Astrocyte of the cerebellum (primary cell): ENCODE measurements around the gene NFIA.

ENCODE experiments used
- DNase-seq: peaks from one replicate; pipeline ENCODE4 v3.0.0-alpha.2; 2011; ENCODE audit warnings: low read depth
- H3K4me3 ChIP-seq: 2 replicates; pipeline ENCODE4 v1.5.1; 2011; ENCODE audit warnings: mild to moderate bottlenecking, low read depth, low read length, moderate library complexity
- CTCF ChIP-seq: IDR thresholded peaks from 2 replicates; pipeline ENCODE4 v1.5.1; 2012; ENCODE audit warnings: low read length, low read depth, moderate library complexity, mild to moderate bottlenecking; ENCODE audit errors: missing control alignments
- in situ Hi-C: cut with HindIII; loops from 2 replicates; pipeline ENCODE4 v1.10.0; 2017; ENCODE audit warnings: low sequenced_read_pairs

Gene NFIA

DNA sequence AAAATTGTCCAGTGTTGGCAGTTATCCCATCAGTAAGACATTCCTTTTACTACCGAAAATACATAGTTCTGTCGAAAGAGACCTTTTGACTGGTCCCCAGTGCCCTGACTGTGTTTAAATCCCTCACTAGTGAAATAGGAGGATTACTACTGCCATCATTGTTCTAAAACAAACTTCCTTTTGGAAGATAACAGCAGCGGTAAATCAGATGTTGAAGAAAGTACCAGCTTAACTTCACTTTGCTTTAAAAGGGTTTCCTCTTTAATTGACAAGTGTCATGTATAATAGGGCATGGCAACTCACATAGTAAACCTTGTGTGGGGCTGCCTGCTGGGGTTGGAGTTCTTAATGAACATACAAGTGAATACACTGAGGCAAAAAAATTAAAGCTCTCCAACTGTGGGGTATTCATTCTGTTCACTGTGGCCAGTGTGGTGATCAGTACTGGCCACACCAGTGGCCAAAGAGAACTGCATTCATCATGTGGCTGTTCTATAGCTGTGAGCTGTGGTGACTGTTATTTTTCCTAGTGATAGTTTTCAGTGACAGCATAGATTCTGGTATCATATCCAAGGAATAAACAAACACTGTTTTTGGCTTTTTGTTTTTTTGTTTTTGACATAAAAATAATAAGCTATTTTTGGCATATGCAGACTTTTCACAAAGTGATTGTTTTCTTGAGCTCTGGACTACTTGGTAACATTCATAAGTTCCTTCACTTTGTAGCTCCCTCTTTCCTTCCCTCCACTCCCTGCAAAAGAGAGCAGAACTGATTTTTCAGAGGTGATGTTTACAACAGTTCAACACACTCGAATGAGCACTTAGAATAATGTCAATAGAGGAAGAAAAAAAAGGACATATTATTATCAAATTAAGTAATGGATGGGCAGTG is 74.5 kb downstream of the NFIA start:
- in situ Hi-C loops: no loop called here
- DNase-seq: no peak
- no peak for TF ChIP-seq CTCF
- H3K4me3 ChIP-seq: no peak overlapping the region

DNA sequence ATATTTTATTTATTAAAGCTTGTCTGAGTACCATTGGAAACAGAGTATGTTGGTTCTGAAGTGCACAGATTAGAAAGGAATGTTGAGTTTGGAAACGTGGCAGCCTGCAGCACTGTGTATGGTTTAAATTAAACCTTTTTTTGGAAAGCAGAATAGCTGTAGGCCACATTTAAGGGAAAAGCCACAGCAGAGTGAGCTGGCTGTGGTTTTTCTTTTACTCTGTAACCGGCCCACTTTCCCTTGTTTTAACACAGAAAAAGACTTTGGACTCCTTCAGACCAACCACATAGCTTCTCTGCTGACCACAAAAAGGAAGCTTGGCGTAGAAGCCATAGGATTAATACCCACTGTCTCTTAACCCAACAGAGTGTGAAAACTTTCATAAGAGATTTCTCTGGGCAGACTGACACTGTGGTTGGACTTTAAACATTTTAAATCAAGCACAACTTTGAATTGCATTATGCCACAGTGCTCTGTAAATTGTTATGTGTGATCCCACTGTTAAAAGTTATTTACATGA is 75.2 kb downstream of the NFIA start:
- TF ChIP-seq CTCF: no peak
- peak; percentile 96 for DNase-seq
- no peak overlapping the region for H3K4me3 ChIP-seq
- in situ Hi-C loops: no loop called here

- in situ Hi-C loops: no loop called here
- no peak for DNase-seq
- TF ChIP-seq CTCF: no peak
Measured at GRCh38 chr1:61158591-61158990, 76.2 kb downstream of the NFIA start.

GRCh38 chr1:61160526-61160925 is 78.2 kb downstream of the NFIA start:
- in situ Hi-C loops: no loop called here
- DNase-seq: no peak
- TF ChIP-seq CTCF: no peak
- no peak overlapping the region for H3K4me3 ChIP-seq

More at GRCh38 chr1:61158591-61158990, 76.2 kb downstream of the NFIA start:
- H3K4me3 ChIP-seq: no peak overlapping the region

DNA sequence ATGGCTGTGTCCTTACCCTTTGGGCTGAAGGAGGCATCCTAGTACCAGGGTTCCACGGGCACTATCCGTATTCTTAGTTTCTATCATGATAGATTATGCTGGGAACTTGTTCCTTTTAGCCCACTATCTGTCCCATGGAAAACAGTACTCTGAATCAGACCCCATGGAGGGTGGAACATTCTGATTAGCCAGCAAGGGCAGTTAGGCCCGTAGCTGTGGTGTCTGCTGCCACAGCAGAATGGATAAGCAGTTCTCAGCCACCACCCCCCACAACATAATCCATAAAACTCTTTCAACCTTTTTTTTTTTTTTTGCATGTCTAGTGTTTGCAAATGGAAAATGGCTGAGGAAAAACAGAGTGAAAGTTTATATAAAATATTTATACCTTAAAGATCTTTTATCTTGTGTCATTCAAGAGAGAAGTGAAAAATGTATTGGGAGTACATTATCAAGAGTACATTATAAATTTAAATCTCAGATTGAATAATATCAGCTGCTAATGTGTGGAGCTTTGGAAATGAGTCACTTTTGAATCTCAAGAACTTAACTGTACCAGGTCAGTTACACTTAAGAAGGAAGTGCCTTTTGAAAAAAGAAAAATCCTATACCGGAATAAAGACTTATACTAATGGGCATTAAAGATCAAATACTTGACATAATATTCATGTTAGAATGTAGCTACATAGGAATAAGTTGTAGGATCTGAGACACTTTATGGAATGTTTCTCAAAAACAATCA is 80.3 kb downstream of the NFIA start:
- DNase-seq: no peak
- no peak overlapping the region for H3K4me3 ChIP-seq
- TF ChIP-seq CTCF: no peak
- in situ Hi-C loops: no loop called here

- no peak for TF ChIP-seq CTCF
- DNase-seq: no peak
- no peak overlapping the region for H3K4me3 ChIP-seq
- in situ Hi-C loops: no loop called here
Measured at GRCh38 chr1:61163355-61163754, 81.0 kb downstream of the NFIA start.
